Activated CD4-positive, alpha-beta memory T cell treated with anti-CD3 and anti-CD28 coated beads, Interleukin-2, amount 10 ng/mL, durations not matched to agents 7 days and 5 days (primary cell): ENCODE results near the gene PDE4DIP. TPM values are rescaled to one million over a fixed set of nuclear protein-coding genes. Genes with fewer than 3 reads are reported as not detected.
"Not testable (repeated sequence)": the region's sequence is repeated elsewhere in the genome, so short reads cannot be mapped to it uniquely, and the experiment has no call there.

ENCODE experiments used
- CTCF ChIA-PET: fragments of 350-600 bp; sonication (Branson Sonifier 250); formaldehyde crosslinking; loops from one replicate; lab custom pipeline; 2021; ENCODE audit warnings: antibody characterized with exemption, inconsistent platforms; lab: Charles Lee
- POLR2A ChIA-PET: fragments of 350-600 bp; sonication (Branson Sonifier 250); formaldehyde crosslinking; loops from one replicate; lab custom pipeline; 2021; ENCODE audit warnings: antibody characterized with exemption; lab: Charles Lee
- DNase-seq: peaks from one replicate; pipeline ENCODE4 v3.0.0-alpha.2; 2020
- H3K27ac Mint-ChIP-seq: one replicate; pipeline ENCODE4 v1.8.0; 2021; ENCODE audit warnings: mild to moderate bottlenecking, mixed read lengths
- H3K27me3 Mint-ChIP-seq: one replicate; pipeline ENCODE4 v1.8.0; 2021; ENCODE audit warnings: mixed read lengths
- H3K36me3 Mint-ChIP-seq: one replicate; pipeline ENCODE4 v1.8.0; 2021; ENCODE audit warnings: low read depth, mixed read lengths
- H3K4me1 Mint-ChIP-seq: one replicate; pipeline ENCODE4 v1.8.0; 2021; ENCODE audit warnings: mixed read lengths
- H3K4me3 Mint-ChIP-seq: one replicate; pipeline ENCODE4 v1.8.0; 2021; ENCODE audit warnings: mild to moderate bottlenecking, mixed read lengths
- H3K9me3 Mint-ChIP-seq: one replicate; pipeline ENCODE4 v1.8.0; 2021; ENCODE audit warnings: mixed read lengths
- total RNA-seq, 2 experiments: library from RNA; stranded (reverse); gene quantifications; one replicate each; pipeline ENCODE4 v1.2.3, GENCODE V29; 2021

Gene PDE4DIP
- total RNA-seq = 10 to 100 TPM; 30.8 to 31.3 TPM

DNA sequence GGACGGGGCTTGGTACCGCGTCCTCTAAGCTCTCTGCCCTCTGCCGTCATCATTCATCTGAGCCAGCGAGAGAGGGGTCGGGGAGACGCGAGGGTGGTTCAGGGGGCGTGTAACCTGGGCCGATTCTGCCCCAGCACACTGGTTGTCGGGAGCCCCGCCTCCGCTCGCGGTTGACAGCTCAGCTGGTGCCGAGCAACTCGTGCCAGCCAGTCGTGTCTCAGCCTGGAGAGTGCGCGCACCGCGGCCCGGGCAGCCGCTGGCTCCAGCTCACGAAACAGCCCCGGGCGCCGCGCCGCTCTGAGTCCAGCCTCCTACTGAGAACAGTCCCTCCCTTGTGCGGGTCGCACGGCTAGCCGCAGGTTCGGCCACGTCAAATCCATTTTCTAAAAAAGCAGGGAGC lies at the start of gene PDE4DIP:
Gene PDE4DIP (plus strand): TSS at position 209 of the 400 bp plus-strand sequence. CDS start 347 bp downstream, outside the sequence.
- peak; percentile 16 for DNase-seq
- H3K4me1 Mint-ChIP-seq, H3K9me3 Mint-ChIP-seq, POLR2A ChIA-PET, H3K4me3 Mint-ChIP-seq, H3K27ac Mint-ChIP-seq, H3K27me3 Mint-ChIP-seq, H3K36me3 Mint-ChIP-seq, CTCF ChIA-PET: not testable (repeated sequence)

DNA sequence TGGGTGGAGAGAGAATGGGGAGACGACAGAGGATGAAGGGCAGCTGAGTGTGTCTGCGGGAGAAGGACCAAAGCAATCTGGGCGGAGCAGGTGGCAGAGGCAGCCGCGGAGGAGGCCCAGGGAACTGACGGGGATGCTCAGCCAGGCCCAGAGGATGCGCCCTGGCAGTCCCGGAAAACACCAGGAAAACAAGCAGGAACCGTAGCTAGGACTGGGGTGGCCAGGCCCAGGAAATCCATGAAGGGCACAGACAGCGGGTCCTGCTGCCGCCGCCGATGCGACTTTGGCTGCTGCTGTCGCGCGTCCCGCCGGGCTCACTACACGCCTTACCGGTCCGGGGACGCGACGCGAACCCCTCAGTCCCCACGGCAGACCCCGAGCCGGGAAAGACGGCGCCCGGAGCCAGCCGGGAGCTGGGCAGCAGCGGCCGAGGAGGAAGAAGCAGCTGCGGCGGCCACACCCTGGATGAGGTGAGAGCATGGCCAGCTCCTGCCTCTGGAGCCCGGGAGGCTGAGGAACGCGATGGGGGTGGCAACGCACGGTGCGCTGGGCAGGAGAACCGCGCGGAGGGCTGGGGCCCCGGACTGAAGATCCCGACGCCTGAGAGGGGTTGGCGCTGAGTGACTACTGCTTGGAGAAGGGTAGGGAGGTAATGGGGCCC lies 35.8 kb upstream of the PDE4DIP start:
- DNase-seq, H3K9me3 Mint-ChIP-seq, H3K4me3 Mint-ChIP-seq, CTCF ChIA-PET, H3K36me3 Mint-ChIP-seq, H3K27ac Mint-ChIP-seq, H3K27me3 Mint-ChIP-seq, H3K4me1 Mint-ChIP-seq, POLR2A ChIA-PET: not testable (repeated sequence)

DNA sequence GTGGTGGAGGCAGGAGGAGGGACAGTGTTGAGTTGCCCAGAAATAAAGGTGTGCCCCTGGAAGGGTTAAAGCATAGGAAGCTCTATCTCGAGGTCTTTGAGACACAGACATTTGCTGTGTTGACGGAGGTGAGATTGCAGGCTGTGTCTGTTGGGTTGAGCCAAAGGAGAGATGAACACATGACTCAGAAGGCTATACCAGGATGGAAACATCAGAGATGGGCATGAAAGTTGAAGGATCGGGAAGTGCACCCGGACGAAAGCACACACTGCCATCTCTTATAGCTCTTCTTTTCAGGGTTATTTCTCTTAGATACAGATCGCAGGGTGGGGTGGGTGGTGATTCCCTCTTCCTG lies 35.3 kb upstream of the PDE4DIP start:
- DNase-seq, H3K27me3 Mint-ChIP-seq, CTCF ChIA-PET, POLR2A ChIA-PET, H3K4me1 Mint-ChIP-seq, H3K4me3 Mint-ChIP-seq, H3K36me3 Mint-ChIP-seq, H3K9me3 Mint-ChIP-seq, H3K27ac Mint-ChIP-seq: not testable (repeated sequence)

DNA sequence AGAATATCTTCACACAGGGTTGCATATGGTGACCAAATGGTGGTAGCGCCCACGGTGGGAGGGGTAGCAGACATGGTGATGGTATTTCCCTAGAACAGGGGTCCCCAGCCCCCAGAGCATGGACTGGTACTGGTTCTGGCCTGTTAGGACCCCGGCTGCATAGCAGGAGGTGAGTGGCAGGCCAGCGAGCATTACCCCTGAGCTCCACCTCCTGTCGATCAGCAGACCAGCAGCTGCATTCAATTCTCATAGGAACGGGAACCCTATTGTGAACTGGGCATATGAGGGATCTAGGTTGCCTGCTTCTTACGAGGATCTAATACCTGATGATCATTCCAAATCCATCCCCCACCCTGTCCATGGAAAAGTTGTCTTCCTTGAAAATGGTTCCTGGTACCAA lies 22.0 kb upstream of the PDE4DIP start:
- H3K4me1 Mint-ChIP-seq, H3K27ac Mint-ChIP-seq, CTCF ChIA-PET, DNase-seq, H3K9me3 Mint-ChIP-seq, H3K4me3 Mint-ChIP-seq, H3K27me3 Mint-ChIP-seq, POLR2A ChIA-PET, H3K36me3 Mint-ChIP-seq: not testable (repeated sequence)

- POLR2A ChIA-PET, H3K27ac Mint-ChIP-seq, H3K9me3 Mint-ChIP-seq, H3K27me3 Mint-ChIP-seq, H3K4me3 Mint-ChIP-seq, H3K4me1 Mint-ChIP-seq, CTCF ChIA-PET, DNase-seq, H3K36me3 Mint-ChIP-seq: not testable (repeated sequence)
Measured at GRCh38 chr1:148823822-148824221, 20.4 kb upstream of the PDE4DIP start.

GRCh38 chr1:148825029-148825428 lies 19.2 kb upstream of the PDE4DIP start:
- H3K27ac Mint-ChIP-seq, CTCF ChIA-PET, DNase-seq: not testable (repeated sequence)

DNA sequence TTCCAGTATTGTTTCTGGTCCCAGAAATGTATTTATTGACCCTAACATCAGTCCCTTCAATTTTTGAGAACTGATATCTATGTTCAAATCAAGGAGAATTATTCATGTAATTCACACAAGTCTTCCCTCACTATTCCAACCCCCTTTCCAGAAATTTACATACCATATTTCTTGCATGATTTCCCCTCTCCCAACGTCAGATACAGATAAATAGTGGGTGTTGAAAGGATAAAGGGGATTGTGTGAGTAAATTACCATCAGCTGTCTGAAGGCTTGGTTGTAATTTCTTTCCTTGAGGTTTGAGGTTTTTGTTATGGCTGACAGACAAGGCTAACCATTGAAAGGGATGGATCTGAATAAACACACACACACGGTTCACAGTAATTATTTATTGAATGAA lies 15.7 kb upstream of the PDE4DIP start:
- H3K4me1 Mint-ChIP-seq, H3K9me3 Mint-ChIP-seq, H3K36me3 Mint-ChIP-seq, H3K4me3 Mint-ChIP-seq, CTCF ChIA-PET, POLR2A ChIA-PET, H3K27ac Mint-ChIP-seq, DNase-seq, H3K27me3 Mint-ChIP-seq: not testable (repeated sequence)

More at GRCh38 chr1:148825029-148825428, 19.2 kb upstream of the PDE4DIP start:
- H3K9me3 Mint-ChIP-seq, H3K4me1 Mint-ChIP-seq, H3K27me3 Mint-ChIP-seq, POLR2A ChIA-PET, H3K36me3 Mint-ChIP-seq, H3K4me3 Mint-ChIP-seq: not testable (repeated sequence)

DNA sequence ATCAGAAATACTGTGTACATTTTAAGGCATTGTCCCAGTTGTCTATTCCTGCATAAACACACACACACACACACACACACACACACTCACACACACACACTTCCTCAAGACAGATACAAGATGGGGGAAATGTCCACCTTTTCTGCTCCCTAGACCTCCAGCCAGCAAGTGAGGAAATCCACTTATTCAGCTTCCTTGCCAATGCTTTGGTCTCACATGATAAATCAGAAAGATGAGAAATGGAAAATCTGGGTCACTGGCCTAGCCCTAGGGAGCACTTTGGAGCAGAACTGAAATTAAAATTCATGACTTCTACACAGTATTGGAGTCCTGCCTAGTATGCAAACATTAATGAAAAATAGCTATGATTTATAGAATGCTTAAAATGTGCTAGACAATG lies 15.3 kb upstream of the PDE4DIP start:
- H3K9me3 Mint-ChIP-seq, H3K27me3 Mint-ChIP-seq, POLR2A ChIA-PET, CTCF ChIA-PET, H3K4me3 Mint-ChIP-seq, H3K27ac Mint-ChIP-seq, H3K36me3 Mint-ChIP-seq, DNase-seq, H3K4me1 Mint-ChIP-seq: not testable (repeated sequence)

- H3K27ac Mint-ChIP-seq, H3K36me3 Mint-ChIP-seq, H3K4me1 Mint-ChIP-seq, H3K4me3 Mint-ChIP-seq, POLR2A ChIA-PET, CTCF ChIA-PET, H3K27me3 Mint-ChIP-seq, DNase-seq, H3K9me3 Mint-ChIP-seq: not testable (repeated sequence)
Measured at GRCh38 chr1:148829365-148829764, 14.9 kb upstream of the PDE4DIP start.

DNA sequence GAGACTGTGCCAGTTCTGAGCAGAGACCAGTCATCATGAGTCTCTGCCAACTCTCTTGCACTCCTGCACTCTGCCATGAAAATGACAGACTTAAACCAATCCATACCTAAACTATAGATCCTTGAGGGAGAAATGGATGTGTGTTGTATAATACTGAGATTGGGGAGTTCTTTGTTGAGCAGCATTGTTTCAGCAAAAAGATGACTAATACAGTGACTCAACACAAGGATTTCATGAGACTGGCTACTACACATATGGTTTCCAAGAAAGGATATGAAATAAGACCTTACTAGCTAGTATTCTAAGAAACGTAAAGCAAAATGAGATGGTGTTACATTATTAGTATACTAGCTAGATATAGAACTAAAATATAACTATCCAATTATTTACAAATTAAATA lies 3.0 kb upstream of the PDE4DIP start:
- CTCF ChIA-PET, H3K4me1 Mint-ChIP-seq, H3K9me3 Mint-ChIP-seq, H3K27ac Mint-ChIP-seq, DNase-seq, POLR2A ChIA-PET, H3K4me3 Mint-ChIP-seq, H3K27me3 Mint-ChIP-seq, H3K36me3 Mint-ChIP-seq: not testable (repeated sequence)

DNA sequence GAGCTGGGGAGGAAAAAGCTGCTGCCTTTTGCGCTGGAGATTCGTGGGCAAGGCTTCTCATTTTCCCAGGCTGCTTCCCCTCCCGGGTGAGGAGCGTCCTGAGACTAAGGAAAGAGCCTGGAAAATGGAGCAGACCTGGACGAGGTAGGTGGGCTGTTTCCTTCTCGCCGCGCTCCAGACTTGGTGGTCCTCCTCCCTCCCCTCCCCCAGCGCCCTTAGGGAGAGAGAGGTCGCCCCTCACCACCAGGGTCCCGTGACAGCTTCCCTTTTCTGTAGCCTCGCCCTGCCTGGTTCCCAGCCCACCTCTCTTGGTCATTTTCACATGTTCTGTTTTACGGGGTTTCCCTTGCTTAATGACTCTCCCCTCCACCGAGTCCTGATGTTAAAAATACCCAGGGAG lies 423 bp downstream of the PDE4DIP start:
- POLR2A ChIA-PET, DNase-seq, H3K9me3 Mint-ChIP-seq, H3K27me3 Mint-ChIP-seq, H3K4me3 Mint-ChIP-seq, H3K36me3 Mint-ChIP-seq, H3K27ac Mint-ChIP-seq, CTCF ChIA-PET, H3K4me1 Mint-ChIP-seq: not testable (repeated sequence)

- H3K4me1 Mint-ChIP-seq, DNase-seq, CTCF ChIA-PET, H3K36me3 Mint-ChIP-seq, H3K27me3 Mint-ChIP-seq, POLR2A ChIA-PET, H3K9me3 Mint-ChIP-seq, H3K4me3 Mint-ChIP-seq, H3K27ac Mint-ChIP-seq: not testable (repeated sequence)
Measured at GRCh38 chr1:148845068-148845467, 840 bp downstream of the PDE4DIP start.

GRCh38 chr1:148850347-148850746 lies 6.1 kb downstream of the PDE4DIP start:
- H3K36me3 Mint-ChIP-seq, POLR2A ChIA-PET, H3K4me3 Mint-ChIP-seq, H3K27ac Mint-ChIP-seq, H3K4me1 Mint-ChIP-seq, CTCF ChIA-PET, H3K27me3 Mint-ChIP-seq, DNase-seq, H3K9me3 Mint-ChIP-seq: not testable (repeated sequence)

DNA sequence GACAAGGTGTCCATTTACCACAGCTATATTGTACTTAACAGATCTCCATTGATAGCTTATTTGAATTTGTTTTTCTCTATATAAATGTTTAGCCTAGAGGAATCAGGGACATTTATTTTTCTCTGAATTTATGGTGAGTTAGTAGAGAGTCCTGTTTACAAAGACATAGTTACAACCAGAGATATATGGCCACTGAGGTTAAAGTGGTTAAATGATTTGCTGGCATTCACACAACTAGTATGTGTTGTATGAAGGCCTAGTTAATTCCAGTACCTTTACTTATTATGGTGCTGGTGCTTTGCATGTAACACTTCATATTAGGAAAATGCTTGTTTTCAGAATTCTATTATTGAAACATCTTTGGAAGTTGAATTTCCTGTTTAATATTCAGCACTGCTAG lies 6.6 kb downstream of the PDE4DIP start:
- CTCF ChIA-PET, H3K27me3 Mint-ChIP-seq, H3K9me3 Mint-ChIP-seq, H3K36me3 Mint-ChIP-seq, DNase-seq, H3K4me3 Mint-ChIP-seq, H3K27ac Mint-ChIP-seq, H3K4me1 Mint-ChIP-seq, POLR2A ChIA-PET: not testable (repeated sequence)
